SW480 (cell line): ENCODE results near the gene CHST3.
A peak's percentile ranks its signal among the peaks of the same experiment; 100 is the strongest.
"Not testable (repeated sequence)": the region's sequence is repeated elsewhere in the genome, so short reads cannot be mapped to it uniquely, and the experiment has no call there.

Experiments used
- DNase-seq: peaks from one replicate; pipeline ENCODE4 v3.0.0-alpha.2; 2016; ENCODE audit warnings: low spot score

CHST3 gene

GRCh38 chr10:72032409-72033162 is 68.4 kb downstream of the CHST3 start:
- DNase-seq = not testable (repeated sequence)

DNA sequence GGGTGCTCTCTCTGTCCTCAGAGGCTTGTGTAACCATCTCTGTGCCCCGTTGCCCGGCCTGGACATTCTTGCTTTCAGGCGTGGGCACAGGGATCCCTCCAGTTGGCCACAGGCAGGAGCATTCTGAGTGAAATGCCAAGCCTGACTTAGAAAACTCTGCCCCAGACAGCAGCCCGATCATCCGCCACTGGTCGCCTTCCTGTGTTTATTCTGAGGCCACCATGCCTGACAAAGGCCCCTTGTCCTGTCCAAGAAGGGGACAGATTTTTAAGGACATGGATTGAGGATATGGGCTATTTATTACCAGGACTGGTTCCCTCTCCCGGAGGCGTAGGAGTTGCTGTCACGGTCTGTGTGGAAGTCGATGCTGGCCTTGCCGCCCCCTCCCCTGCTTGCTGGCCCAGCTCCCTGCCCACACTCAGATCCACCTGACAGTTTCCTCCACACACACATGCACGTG is 69.9 kb downstream of the CHST3 start:
- DNase-seq = no peak

GRCh38 chr10:72034761-72035160 is 70.6 kb downstream of the CHST3 start:
- no peak for DNase-seq

DNA sequence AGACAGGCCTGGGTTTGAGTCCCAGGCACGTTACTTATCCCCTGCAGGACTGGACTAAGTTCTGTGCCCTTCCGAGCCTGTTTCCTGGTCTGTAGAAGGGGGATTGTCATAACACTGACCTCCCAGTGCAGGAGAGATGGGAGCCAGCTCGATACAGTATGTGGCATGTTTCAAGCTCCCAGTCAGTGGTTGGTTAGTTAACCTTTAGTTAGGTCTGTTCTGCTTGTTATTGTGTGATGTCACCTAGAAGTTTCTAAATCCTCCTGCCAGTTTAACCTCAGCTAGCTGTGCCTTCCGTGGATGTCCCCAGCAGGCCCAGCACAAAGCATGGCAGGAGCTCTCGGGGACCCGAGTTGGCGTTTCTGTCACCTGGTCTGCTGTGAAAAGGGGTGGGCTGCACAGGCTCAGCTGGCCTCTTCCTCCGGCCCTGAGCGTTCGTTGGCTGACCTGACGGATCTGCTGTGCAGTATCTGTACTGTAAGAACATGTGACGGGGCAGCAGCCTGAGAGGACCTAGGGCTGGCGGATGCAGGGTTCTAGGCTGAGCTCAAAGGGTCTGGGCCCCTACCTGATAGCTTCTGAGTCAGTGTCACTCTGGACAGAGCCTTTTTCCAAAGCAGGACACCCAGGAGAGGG is 71.2 kb downstream of the CHST3 start:
- no peak for DNase-seq

DNA sequence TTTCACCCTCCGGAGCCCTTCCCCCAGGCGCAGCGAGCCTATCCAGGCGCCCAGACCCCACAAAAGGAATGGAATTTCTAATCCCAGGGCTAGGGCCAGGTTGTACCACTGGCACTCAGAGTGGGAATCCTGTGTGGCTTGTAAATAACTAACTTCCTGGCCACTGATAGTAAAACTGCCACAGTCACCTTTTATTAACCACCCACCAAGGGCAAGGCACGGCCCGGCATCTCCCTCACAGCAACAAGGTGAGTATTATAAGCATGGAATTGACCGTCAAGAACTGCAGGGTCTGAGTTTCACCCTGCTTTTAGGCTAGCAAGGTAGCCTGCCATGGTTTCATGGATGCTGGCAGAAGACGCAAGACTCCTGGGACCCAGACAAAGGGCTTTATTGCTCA is 73.1 kb downstream of the CHST3 start:
- DNase-seq = no peak

DNA sequence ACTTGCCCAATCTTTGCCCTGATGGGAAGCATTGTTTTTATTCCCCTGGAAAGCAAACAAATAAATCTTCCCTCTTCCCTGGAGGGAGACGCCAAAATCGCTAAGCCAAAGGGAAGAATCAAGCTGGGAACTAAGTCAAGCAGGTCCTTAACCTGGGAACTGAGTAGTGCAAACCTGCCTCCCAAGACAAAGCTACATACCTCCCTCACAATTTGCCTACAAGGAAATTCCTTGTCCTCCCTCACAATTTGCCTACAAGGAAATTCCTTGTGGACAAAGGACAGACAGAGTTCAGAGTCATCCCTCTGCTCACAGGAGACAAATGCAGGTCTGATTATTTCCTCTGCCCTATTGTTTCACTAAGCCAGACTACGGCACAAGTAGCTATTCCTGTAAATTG is 73.6 kb downstream of the CHST3 start:
- no peak for DNase-seq

DNA sequence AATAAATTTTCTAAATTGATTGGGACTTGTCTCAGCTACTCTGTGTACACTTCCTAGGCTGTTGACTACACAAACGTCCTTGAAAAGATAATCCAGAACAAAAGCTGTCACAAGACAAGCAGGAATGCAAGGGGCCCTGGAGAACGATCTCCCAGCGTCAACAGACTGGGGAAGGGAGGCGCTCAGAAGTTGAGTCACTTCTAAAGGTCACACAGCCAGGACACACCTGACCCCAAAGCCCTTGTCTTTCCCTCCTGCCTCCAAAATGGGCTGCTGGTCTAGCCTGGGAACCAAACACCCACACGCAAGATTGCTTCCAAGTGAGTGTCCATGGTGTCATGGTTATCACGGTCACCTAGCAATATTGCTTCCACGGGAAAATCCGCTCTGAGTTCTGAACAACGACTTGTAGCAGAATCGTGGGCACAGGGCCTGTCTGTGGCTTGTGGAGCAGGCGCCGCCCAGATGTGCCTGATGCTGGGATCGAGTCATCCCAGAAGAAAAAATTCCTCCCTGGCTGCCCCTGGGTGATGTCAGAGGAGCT is 74.3 kb downstream of the CHST3 start:
- DNase-seq = no peak

DNA sequence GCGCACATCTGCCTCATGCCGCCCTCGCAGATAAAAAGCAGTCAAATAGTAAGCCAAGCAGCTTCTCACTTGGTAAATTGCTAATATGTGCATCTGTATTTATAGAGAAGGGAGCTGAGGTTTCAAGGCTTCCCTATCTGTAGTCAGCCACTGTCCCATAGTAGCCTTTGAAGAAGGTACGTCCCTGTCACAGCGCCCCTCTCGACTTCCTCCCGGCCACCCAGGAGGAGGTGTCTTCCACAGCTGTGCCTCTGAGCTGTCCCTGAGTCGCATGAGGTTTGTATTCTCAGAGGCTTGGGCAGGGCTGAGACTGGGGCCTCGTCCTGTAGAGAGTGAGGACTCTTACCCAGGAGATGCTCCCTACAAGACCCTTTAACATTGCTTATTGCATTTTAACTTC is 75.2 kb downstream of the CHST3 start:
- no peak for DNase-seq

- DNase-seq = no peak
Observed at GRCh38 chr10:72041491-72041890, 77.3 kb downstream of the CHST3 start.

GRCh38 chr10:72043016-72043834 is 79.0 kb downstream of the CHST3 start:
- no peak for DNase-seq

DNA sequence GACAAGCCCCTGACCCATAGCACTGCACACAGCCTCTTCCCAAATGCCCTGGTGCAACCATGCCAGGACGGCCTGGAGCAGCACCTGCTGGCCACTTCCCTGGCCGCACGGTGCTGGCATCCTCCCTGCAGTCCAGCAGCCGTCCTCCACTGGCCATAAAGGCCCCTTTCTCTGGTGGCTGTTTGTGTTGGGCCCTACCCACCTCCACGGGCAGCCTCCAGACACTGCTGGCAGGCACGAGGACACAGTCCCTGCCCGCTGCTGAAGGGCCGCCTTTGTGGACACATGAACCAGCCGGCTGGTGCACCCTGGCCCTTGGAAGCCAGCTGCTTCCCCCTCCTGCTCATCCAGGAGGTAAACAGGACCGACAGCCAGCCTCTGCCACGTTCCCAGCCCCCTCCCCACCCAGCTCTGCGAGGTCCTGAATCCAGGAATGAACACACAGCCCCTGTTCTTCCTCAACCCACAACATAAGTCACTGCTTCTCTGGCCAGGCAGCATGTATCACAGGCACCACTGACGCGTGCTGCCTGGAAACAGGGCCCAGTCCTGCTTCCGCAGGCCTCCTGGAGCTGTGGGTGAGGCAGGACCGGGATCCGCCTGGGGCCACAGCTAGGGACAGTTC is 80.3 kb downstream of the CHST3 start:
- no peak for DNase-seq

- DNase-seq = no peak
Observed at GRCh38 chr10:72045586-72045985, 81.4 kb downstream of the CHST3 start.

DNA sequence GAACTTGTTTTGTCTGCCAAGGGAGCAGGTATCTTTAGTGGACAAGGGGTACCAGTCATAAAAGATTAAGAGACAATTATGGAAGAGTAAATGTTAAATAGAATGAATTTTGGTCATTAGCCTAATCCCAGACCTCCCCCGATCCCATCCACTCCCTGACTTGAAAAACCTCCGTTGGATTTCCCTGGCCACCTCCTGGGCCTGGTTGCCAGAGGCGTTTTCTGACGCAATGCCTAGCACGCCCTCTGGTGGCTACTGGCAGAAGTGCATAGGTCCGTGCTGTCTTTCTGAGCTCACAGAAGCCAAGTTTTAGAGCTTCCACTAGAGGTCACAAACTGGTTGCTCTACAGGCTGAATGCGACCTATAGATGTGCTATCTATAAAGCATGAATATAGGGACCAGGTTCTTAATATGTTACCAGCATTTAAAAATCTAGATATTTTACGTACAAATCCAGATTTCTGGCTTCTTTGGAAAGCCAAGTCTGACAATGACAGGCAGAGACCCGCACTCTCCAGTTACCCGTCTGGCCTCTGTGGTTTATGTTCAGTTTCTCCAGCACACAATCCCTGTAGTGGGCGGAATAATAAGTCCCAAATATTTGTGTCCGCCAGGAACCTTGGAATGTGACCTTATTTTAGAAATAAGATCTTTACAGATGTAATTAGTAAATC is 84.4 kb downstream of the CHST3 start:
- DNase-seq = peak; percentile 86

- no peak for DNase-seq
Observed at GRCh38 chr10:72049472-72049871, 85.3 kb downstream of the CHST3 start.

- DNase-seq = no peak
Observed at GRCh38 chr10:72049969-72050781, 86.0 kb downstream of the CHST3 start.

- no peak for DNase-seq
Observed at GRCh38 chr10:72050873-72051272, 86.7 kb downstream of the CHST3 start.

DNA sequence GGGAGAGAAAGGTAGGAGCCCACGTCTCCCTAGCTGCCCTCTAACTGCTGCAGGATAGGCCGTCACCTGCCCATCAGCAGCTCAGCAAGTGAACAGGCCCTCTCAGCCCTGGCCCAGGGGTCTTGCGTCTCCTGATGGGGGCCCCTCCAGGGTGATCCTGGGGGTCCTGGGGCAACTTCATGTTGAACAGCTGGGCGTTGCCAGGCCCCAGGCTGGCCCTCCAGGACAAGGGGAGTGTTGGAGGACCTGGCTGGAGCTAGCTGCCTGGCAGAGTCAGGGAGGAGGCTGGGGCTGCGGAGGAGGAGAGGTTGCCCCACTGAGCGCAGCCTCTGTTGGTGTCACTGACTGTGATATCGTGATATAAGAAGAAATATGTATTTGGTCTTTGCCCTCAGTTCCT is 89.5 kb downstream of the CHST3 start:
- DNase-seq = no peak

GRCh38 chr10:72056113-72056512 is 91.9 kb downstream of the CHST3 start:
- no peak for DNase-seq

- no peak for DNase-seq
Observed at GRCh38 chr10:72056932-72057751, 92.9 kb downstream of the CHST3 start.
